Prostate gland (tissue), 2 donors: Measurements from ENCODE around the gene TMEM26.

ENCODE experiments used
- CTCF ChIP-seq, 4 experiments: fragments of 200-600 bp in 2 of 4; fragments of 450-650 bp in 2 of 4; sonication (generic) in 2 of 4; IDR thresholded peaks; 1 replicate in 3 of 4; 2 replicates in 1 of 4; pipeline ENCODE4 v1.5.1; 2016 to 2019; ENCODE audit warnings: antibody characterized with exemption in 4 of 4, mild to moderate bottlenecking in 2 of 4, moderate library complexity in 2 of 4
- POLR2A ChIP-seq: fragments of 450-650 bp; IDR thresholded peaks from one replicate; pipeline ENCODE4 v1.6.1; 2016; ENCODE audit warnings: antibody characterized with exemption, mild to moderate bottlenecking
- POLR2AphosphoS5 ChIP-seq: sonication (generic); formaldehyde crosslinking; IDR thresholded peaks from one replicate; pipeline ENCODE4 v1.6.1; 2017; ENCODE audit warnings: antibody characterized with exemption

- no peak for TF ChIP-seq CTCF (IDR thresholded peaks at IDR 0.05)
- no peak for TF ChIP-seq POLR2AphosphoS5
- no peak for TF ChIP-seq POLR2A
These were observed 62.3 kb downstream of the TMEM26 start for GRCh38 chr10:61390851-61391250.
